Caki2 (cell line): ENCODE measurements around the gene CACHD1. TPM values are rescaled to one million over a fixed set of nuclear protein-coding genes. Genes with fewer than 3 reads are reported as not detected.
"Not testable (repeated sequence)": the region's sequence is repeated elsewhere in the genome, so short reads cannot be mapped to it uniquely, and the experiment has no call there.

ENCODE experiments used
- DNase-seq: peaks from one replicate; pipeline ENCODE4 v3.0.0-alpha.2; 2015; ENCODE audit warnings: low read depth
- in situ Hi-C: cut with HindIII; loops from 2 replicates; pipeline ENCODE4 v1.10.0; 2016; ENCODE audit warnings: low sequenced_read_pairs, low pct_unique_long_range_greater_than_20kb, mixed read lengths
- total RNA-seq: library from RNA; depleted of rRNA; stranded (reverse); fragments of >200 nt; shearing (Covaris generic); gene quantifications from 2 replicates; pipeline ENCODE4 v1.2.3, GENCODE V29; 2014; ENCODE audit warnings: low replicate concordance

CACHD1 gene
- total RNA-seq, 1 experiment from 2014 or later = 3.1 TPM

DNA sequence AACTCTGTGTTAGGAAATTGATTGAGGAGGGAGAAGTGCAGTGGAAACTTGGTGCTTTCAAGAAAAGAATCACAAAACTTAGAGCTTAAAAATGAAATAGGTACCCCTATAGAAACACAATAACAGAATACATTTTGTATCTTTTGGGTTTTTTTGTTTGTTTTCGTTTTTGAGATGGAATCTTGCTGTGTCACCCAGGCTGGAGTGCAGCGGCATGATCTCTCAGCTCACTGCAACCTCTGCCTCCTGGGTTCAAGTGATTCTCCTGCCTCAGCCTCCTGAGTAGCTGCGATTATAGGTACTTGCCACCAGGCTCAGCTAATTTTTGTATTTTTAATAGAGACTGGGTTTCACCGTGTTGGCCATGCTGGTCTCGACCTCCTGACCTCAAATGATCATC lies 223.5 kb downstream of the CACHD1 start:
- no peak for DNase-seq
- in situ Hi-C loops = no loop called here

GRCh38 chr1:64696879-64697278 lies 226.9 kb downstream of the CACHD1 start:
- in situ Hi-C loops = no loop called here
- DNase-seq = no peak

DNA sequence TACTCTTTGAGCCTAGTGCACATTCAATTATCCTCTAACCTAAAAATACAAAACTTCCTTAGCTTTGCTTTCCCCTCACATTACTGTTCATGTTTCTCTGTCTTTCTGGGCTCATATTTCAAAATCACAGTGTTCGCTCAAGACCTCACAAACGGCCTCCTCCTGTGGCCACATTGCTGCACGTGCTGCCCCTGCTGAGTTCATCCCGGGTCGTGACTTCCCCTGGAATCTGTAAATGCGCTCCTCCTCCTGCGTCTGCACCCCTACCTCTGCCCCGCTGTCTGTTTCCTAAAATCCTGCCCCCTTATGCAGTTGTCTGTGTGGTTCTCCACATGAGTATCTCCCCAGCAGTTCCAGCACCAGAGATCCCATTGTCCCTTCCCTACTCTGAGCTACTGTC lies 229.4 kb downstream of the CACHD1 start:
- in situ Hi-C loops = no loop called here
- DNase-seq = no peak

- in situ Hi-C loops = no loop called here
- DNase-seq = no peak
These were observed 231.1 kb downstream of the CACHD1 start for GRCh38 chr1:64701071-64701470.

- DNase-seq = no peak
- in situ Hi-C loops = no loop called here
These were observed 232.0 kb downstream of the CACHD1 start for GRCh38 chr1:64701886-64702285.

DNA sequence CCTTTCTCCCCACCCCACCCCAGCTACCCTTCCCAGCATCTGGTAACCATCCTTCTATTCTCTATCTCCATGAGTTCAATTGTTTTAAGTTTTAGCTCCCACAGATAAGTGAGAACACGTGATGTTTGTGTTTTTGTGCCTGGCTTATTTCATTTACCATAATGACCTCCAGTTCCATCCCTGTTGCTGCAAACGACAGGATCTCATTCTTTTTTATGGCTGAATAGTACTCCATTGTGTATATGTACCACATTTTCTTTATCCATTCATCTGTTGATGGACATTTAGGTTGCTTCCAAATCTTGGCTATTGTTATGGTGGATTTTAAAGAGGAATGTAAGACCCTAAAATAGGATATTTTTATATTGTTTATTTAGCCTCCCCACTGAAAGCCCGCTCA lies 232.7 kb downstream of the CACHD1 start:
- in situ Hi-C loops, DNase-seq: not testable (repeated sequence)

- in situ Hi-C loops = no loop called here
- DNase-seq = no peak
These were observed 233.7 kb downstream of the CACHD1 start for GRCh38 chr1:64703600-64703999.

- in situ Hi-C loops = no loop called here
These were observed 235.7 kb downstream of the CACHD1 start for GRCh38 chr1:64705591-64705990.

DNA sequence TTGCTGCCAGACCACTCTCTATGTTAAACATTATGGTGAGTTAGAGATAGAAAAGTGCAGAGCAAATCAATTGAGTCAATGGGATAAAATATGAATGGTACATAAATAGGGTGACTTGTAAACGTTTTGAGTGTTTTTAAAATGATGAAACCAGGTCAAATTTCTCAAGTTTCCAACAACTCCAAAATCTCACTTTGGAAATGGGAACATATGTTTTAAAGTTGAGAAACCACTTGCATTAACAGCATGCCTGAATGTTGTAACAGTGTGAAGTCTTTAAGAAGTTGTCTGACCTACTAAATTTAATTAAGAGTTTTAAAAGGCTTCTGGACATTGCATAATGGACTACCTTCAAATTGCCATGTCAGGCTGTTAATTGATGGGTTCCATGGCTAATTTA lies 241.3 kb downstream of the CACHD1 start:
- in situ Hi-C loops = no loop called here
- DNase-seq = no peak

More at GRCh38 chr1:64705591-64705990, 235.7 kb downstream of the CACHD1 start:
- no peak for DNase-seq

GRCh38 chr1:64712049-64712448 lies 242.1 kb downstream of the CACHD1 start:
- DNase-seq = no peak
- in situ Hi-C loops = no loop called here

GRCh38 chr1:64715186-64715585 lies 245.3 kb downstream of the CACHD1 start:
- in situ Hi-C loops = no loop called here
- DNase-seq = no peak

DNA sequence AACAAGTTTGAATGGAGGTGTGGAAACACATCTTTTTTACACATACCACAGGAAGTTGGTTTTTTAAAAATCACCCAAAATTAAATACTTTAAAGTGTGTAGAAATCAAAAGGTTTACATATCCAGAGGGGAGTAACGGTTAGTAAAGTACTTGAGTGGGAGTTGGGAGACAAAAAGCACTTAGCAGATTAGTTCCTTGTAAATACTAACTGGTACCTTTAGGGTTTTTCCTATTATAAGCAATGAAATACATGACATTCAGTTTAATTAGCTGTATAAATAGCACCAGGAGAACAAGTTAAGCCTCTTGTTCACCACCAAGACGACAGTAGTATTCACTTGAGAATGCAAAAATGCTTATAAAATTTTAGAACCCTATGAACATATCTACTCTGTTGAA lies 251.2 kb downstream of the CACHD1 start:
- in situ Hi-C loops = no loop called here
- no peak for DNase-seq

DNA sequence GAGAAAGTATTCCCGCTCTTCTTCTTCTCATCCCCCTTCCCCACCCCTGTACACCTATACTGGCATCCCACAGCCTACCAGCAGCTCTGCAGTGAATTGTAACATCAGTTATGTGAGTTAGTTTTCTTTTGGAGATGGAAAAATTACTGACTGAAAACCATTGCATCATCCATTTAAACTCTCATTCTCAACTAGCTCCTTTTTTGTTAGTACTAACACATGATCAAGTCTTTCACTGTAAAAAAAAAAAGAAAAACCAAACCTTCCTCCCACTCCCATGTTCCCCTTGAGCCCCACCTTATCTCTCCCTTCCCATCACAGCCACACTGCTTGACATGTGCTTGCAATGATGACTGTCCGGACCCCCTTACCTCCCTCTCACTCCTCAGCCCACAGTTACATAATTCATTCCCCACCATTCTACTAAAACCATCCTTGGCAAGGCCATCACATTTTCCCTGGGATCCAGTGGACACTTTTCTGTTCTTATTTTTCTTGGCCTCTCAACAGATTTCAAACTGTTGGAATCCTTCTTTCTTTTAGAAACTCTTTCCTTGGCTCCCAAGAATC lies 251.7 kb downstream of the CACHD1 start:
- in situ Hi-C loops = no loop called here
- DNase-seq = no peak

GRCh38 chr1:64727861-64728260 lies 257.9 kb downstream of the CACHD1 start:
- in situ Hi-C loops = no loop called here
- no peak for DNase-seq

DNA sequence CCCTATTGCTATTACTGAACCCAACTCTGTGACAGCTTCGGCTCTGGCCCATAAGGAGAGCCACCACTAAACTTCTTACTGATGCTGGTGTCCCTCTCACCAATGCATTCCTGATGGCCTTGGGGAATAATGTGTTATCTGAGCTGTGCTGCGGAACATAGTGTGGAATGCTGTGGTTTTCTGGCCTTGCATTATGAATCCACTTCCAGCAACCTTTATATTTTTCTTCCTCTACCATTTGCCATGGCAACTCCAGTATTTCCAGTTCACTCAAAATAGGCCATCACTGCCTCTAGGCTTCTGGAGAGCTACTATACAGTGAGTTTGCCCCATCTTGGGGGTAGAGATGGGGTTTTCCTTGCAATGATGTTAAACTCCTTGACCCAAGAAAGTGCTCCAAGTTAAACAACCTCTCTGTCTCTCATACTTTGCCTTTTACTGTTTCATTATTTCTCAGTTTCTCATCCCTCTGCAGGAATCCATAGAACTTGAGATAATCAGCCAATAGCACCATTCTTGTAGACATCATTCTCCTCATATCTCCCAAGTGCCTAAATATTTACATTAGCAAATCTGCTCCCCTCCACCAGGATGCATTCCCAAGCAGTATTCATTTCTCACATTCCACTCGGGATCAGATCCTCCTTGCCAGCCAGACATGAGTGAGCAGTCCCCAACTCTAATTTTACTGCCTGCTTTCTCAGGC lies 263.8 kb downstream of the CACHD1 start:
- DNase-seq = no peak
- in situ Hi-C loops = no loop called here

- no peak for DNase-seq
- in situ Hi-C loops = no loop called here
These were observed 264.3 kb downstream of the CACHD1 start for GRCh38 chr1:64734287-64734652.

DNA sequence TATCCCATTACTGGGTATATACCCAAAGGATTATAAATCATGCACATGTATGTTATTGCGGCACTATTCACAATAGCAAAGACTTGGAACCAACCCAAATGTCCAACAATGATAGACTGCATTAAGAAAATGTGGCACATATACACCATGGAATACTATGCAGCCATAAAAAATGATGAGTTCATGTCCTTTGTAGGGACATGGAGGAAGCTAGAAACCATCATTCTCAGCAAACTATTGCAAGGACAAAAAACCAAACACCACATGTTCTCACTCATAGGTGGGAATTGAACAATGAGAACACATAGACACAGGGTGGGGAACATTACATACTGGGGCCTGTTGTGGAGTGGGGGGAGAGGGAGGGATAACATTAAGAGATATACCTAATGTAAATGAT lies 270.8 kb downstream of the CACHD1 start:
- in situ Hi-C loops, DNase-seq: not testable (repeated sequence)
